GM19324 (cell line): ENCODE measurements around the gene TMIGD2.
"Not testable (repeated sequence)": the region's sequence is repeated elsewhere in the genome, so short reads cannot be mapped to it uniquely, and the experiment has no call there.

Experiments used
- ATAC-seq: cut with Tn5 transposase; IDR thresholded peaks from one replicate; pipeline ENCODE4 v1.9.1; 2021; ENCODE audit warnings: mild to moderate bottlenecking, moderate library complexity; ENCODE audit not compliant: unreplicated experiment, low FRiP score

TMIGD2 gene

GRCh38 chr19:4302243-4302640 lies at the start of gene TMIGD2:
TMIGD2 (minus strand) TSS chr19:4302389; CDS start chr19:4302385, 4 bp downstream.
- no peak for ATAC-seq

GRCh38 chr19:4350726-4351125 lies 48.5 kb upstream of the TMIGD2 start:
- no peak for ATAC-seq

GRCh38 chr19:4350111-4350510 lies 47.9 kb upstream of the TMIGD2 start:
- no peak for ATAC-seq

- not testable (repeated sequence) for ATAC-seq
Observed at GRCh38 chr19:4349225-4349624, 47.0 kb upstream of the TMIGD2 start.

- no peak for ATAC-seq
Observed at GRCh38 chr19:4347521-4347920, 45.3 kb upstream of the TMIGD2 start.

- no peak for ATAC-seq
Observed at GRCh38 chr19:4346020-4346383, 43.8 kb upstream of the TMIGD2 start.

GRCh38 chr19:4345342-4346019 lies 43.3 kb upstream of the TMIGD2 start:
- no peak for ATAC-seq

GRCh38 chr19:4343370-4344307 lies 41.5 kb upstream of the TMIGD2 start, which contains the start of gene MPND:
MPND (plus strand) TSS chr19:4343562; CDS start chr19:4343594, 32 bp downstream.
- peak; percentile 61 for ATAC-seq

GRCh38 chr19:4342615-4343369 lies 40.6 kb upstream of the TMIGD2 start:
- peak; percentile 81 for ATAC-seq

- ATAC-seq, result no peak
Observed at GRCh38 chr19:4342314-4342614, 40.1 kb upstream of the TMIGD2 start.

GRCh38 chr19:4338441-4339355 lies 36.5 kb upstream of the TMIGD2 start, which contains the start of gene STAP2:
STAP2 (minus strand) TSS chr19:4338827; CDS start chr19:4338753, 74 bp downstream.
- no peak for ATAC-seq

- no peak for ATAC-seq
Observed at GRCh38 chr19:4337906-4338440, 35.8 kb upstream of the TMIGD2 start.

GRCh38 chr19:4334929-4335570 lies 32.9 kb upstream of the TMIGD2 start:
- ATAC-seq, result no peak

GRCh38 chr19:4329858-4330257 lies 27.7 kb upstream of the TMIGD2 start:
- ATAC-seq, result no peak

GRCh38 chr19:4328991-4329681 lies 26.9 kb upstream of the TMIGD2 start:
- ATAC-seq, result not testable (repeated sequence)

- ATAC-seq, result peak; percentile 76
Observed at GRCh38 chr19:4328243-4328990, 26.2 kb upstream of the TMIGD2 start.

GRCh38 chr19:4327877-4328242 lies 25.7 kb upstream of the TMIGD2 start:
- ATAC-seq, result peak; percentile 17
